GM12872 (cell line): ENCODE measurements around the gene IL15.

Experiments
- CTCF ChIP-seq: IDR thresholded peaks from 3 replicates; pipeline ENCODE4 v1.5.1; 2011; ENCODE audit warnings: low read depth, mild to moderate bottlenecking, low read length, moderate library complexity; ENCODE audit not compliant: insufficient read depth

IL15 gene

GRCh38 chr4:141636082-141636770 is at the start of gene IL15:
Gene IL15 (plus strand): TSS chr4:141636583. CDS start chr4:141719465, 82,882 bp downstream.
- no peak for TF ChIP-seq CTCF

- TF ChIP-seq CTCF = no peak
These were observed 48.5 kb upstream of the IL15 start for GRCh38 chr4:141587897-141588296.

- TF ChIP-seq CTCF = no peak
These were observed 40.9 kb upstream of the IL15 start for GRCh38 chr4:141595531-141595930.

- no peak for TF ChIP-seq CTCF
These were observed 36.5 kb upstream of the IL15 start for GRCh38 chr4:141599853-141600252.

GRCh38 chr4:141605425-141605856 is 30.9 kb upstream of the IL15 start:
- TF ChIP-seq CTCF = no peak

GRCh38 chr4:141609243-141609642 is 27.1 kb upstream of the IL15 start:
- TF ChIP-seq CTCF = no peak

GRCh38 chr4:141610365-141610764 is 26.0 kb upstream of the IL15 start:
- no peak for TF ChIP-seq CTCF
